MG63 (cell line): ENCODE data around the gene BRI3. TPM values are rescaled to one million over a fixed set of nuclear protein-coding genes. Genes with fewer than 3 reads are reported as not detected.

ENCODE experiments used
- DNase-seq: peaks from one replicate; pipeline ENCODE4 v3.0.0-alpha.2; 2020
- H3K27me3 ChIP-seq: fragments of 250-450 bp; sonication (Bioruptor Pico); 2 replicates; pipeline ENCODE4 v1.5.1; 2020; ENCODE audit warnings: mild to moderate bottlenecking, moderate library complexity
- H3K36me3 ChIP-seq: fragments of 250-450 bp; sonication (Bioruptor Pico); 2 replicates; pipeline ENCODE4 v1.5.1; 2020; ENCODE audit warnings: mild to moderate bottlenecking, moderate library complexity
- H3K4me3 ChIP-seq: fragments of 250-450 bp; sonication (Bioruptor Pico); 2 replicates; pipeline ENCODE4 v1.5.1; 2020; ENCODE audit warnings: mild to moderate bottlenecking, moderate library complexity
- H3K9me3 ChIP-seq: fragments of 250-450 bp; sonication (Bioruptor Pico); 2 replicates; pipeline ENCODE4 v1.5.1; 2020; ENCODE audit warnings: mild to moderate bottlenecking, moderate library complexity
- total RNA-seq: library from RNA; depleted of rRNA; stranded (reverse); fragments of >200 nt; shearing (Covaris generic); gene quantifications from 2 replicates; pipeline ENCODE4 v1.2.3, GENCODE V29; 2014; ENCODE audit warnings: low replicate concordance

The BRI3 gene
- total RNA-seq, 1 experiment from 2014 or later: 37.3 TPM

GRCh38 chr7:98249106-98249505 lies 32.4 kb upstream of the BRI3 start:
- Histone ChIP-seq H3K36me3 (no peaks in the 10 kb centered on the region), H3K4me3 (no peak overlapping the region), H3K9me3 (no peaks in the 10 kb centered on the region), H3K27me3 (no peaks in the 10 kb centered on the region)
- DNase-seq: no peak

- no peaks in the 10 kb centered on the region for H3K9me3 ChIP-seq
- no peaks in the 10 kb centered on the region for H3K36me3 ChIP-seq
- no peak for DNase-seq
- H3K27me3 ChIP-seq: no peaks in the 10 kb centered on the region
- H3K4me3 ChIP-seq: no peak overlapping the region
These were observed 30.7 kb upstream of the BRI3 start for GRCh38 chr7:98250789-98251188.

GRCh38 chr7:98251231-98251600 lies 30.3 kb upstream of the BRI3 start:
- Histone ChIP-seq H3K4me3 (peak overlapping the region; percentile 83), H3K36me3 (no peaks in the 10 kb centered on the region), H3K27me3 (no peaks in the 10 kb centered on the region), H3K9me3 (no peaks in the 10 kb centered on the region)
- DNase-seq: no peak

GRCh38 chr7:98251601-98252424 lies 29.7 kb upstream of the BRI3 start, which contains the start of gene TECPR1:
Gene TECPR1, minus strand, starts transcription at chr7:98252232. Its CDS starts 6,086 bp downstream, at chr7:98246146.
- Histone ChIP-seq H3K4me3 (peak within 1 kb of the TSS; percentile 83), H3K9me3 (no peaks in the 10 kb centered on the region), H3K36me3 (no peaks in the 10 kb centered on the region), H3K27me3 (no peaks in the 10 kb centered on the region)
- DNase-seq: peak; percentile 90

DNA sequence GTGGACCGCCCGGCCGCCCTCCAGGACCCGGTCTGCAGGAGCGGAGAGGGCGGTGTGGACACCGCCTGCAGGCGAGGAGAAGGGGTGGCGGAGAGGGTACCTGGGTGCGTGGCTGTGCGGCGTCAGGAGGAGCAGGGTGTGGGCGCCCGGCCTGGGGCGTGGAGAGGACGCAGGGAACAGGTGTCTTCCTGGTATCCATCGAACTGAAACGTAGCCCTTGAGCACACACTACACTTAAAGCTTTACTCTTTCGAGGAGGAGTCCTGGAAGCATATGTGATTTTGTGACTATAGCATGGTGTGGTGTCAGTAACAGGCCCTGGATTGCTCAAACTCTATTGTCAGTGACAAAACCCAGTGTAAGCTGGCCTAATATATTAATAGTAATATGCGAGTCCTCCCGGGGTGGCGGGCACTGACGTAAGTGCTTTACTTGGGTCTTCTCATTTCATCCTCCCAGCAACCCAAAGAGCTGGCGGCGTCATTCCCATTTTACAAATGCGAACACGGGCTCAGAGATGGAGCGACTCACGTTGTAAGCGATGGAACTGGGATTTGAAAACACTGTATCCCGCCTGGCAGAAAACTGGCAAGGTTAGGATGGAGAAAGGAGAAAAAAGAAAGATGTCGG lies 28.9 kb upstream of the BRI3 start:
- H3K36me3 ChIP-seq: no peaks in the 10 kb centered on the region
- H3K4me3 ChIP-seq: peak overlapping the region; percentile 83
- H3K27me3 ChIP-seq: no peaks in the 10 kb centered on the region
- no peak for DNase-seq
- H3K9me3 ChIP-seq: no peaks in the 10 kb centered on the region

DNA sequence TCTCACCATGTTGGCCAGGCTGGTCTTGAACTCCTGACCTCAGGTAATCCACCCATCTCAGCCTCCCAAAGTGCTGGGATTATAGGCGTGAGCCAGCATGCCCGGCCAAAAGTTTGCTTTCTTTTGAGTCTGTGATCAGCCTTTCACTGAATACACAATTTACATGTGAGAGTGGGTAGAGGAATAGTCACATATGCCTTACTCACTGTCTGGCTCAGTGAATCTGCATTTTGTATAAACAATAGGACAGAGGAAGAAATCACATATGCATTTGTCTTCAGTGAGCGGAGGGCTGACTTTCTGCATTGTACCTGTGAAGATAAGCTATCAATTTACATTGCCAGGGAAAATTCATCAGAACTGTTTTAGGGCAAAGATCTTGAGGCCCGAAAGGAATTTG lies 27.0 kb upstream of the BRI3 start:
- no peak for DNase-seq
- H3K9me3 ChIP-seq: no peaks in the 10 kb centered on the region

DNA sequence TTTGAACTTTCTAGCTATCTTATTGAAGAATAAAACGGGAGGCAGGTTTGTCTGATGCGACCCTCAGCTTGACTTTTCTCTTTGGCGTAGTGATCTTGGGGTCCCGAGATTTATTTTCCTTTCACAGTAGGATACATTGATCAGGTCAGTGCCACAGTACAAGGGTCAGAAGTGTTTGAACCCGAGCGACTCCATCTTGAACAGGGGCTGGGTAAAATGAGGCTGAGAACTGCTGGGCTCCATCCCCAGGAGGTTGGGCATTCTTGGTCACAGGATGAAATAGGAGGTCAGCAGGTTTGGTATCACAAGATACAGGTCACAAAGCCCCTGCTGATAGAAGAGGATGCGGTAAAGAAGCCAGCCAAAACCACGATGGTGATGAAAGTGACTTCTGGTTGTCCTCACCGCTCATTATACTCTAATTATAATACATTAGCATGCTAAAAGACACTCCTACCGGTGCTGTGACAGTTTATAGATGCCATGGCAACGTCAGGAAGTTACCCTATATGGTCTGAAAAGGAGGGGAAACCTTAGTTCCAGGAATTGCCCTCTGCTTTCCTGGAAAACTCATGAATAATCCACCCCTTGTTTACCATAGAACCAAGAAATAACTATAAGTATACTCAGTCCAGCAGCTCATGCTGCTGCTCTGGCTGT lies 26.4 kb upstream of the BRI3 start:
- no peak for DNase-seq
- Histone ChIP-seq H3K27me3 (no peaks in the 10 kb centered on the region), H3K9me3 (no peaks in the 10 kb centered on the region), H3K4me3 (no peak overlapping the region), H3K36me3 (no peaks in the 10 kb centered on the region)

More for the DNA sequence above, 27.0 kb upstream of the BRI3 start:
- no peaks in the 10 kb centered on the region for H3K27me3 ChIP-seq
- no peaks in the 10 kb centered on the region for H3K36me3 ChIP-seq
- H3K4me3 ChIP-seq: no peak overlapping the region

- DNase-seq: no peak
- no peaks in the 10 kb centered on the region for H3K36me3 ChIP-seq
- H3K9me3 ChIP-seq: no peaks in the 10 kb centered on the region
- no peaks in the 10 kb centered on the region for H3K27me3 ChIP-seq
- no peak overlapping the region for H3K4me3 ChIP-seq
These were observed 25.1 kb upstream of the BRI3 start for GRCh38 chr7:98256431-98256830.

- no peaks in the 10 kb centered on the region for H3K36me3 ChIP-seq
- no peak for DNase-seq
These were observed 23.8 kb upstream of the BRI3 start for GRCh38 chr7:98257701-98258100.

DNA sequence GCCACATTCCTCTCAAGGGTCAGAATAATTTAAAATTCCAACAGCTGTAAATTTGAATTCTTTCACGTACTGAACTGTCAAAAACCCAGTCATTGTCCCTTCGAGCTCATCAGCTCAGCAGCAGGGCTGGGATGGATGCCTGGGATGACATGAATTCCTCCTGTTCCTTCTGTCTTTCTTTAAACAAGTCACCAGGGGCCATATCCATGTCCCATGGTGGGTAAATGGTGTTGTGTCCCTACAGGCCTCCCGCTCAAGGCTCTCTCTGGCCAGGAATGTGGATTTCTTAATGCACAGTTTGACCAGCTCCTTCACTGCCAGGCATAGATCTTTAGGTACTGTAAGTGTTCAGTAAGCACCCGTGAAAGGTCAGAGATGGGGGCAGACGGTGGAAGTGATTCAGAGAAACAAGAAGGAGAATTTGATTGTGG lies 15.6 kb upstream of the BRI3 start:
- Histone ChIP-seq H3K9me3 (no peaks in the 10 kb centered on the region), H3K4me3 (no peak overlapping the region), H3K27me3 (no peaks in the 10 kb centered on the region), H3K36me3 (no peaks in the 10 kb centered on the region)
- DNase-seq: no peak

More at GRCh38 chr7:98257701-98258100, 23.8 kb upstream of the BRI3 start:
- Histone ChIP-seq H3K27me3 (no peaks in the 10 kb centered on the region), H3K4me3 (no peak overlapping the region), H3K9me3 (no peaks in the 10 kb centered on the region)

DNA sequence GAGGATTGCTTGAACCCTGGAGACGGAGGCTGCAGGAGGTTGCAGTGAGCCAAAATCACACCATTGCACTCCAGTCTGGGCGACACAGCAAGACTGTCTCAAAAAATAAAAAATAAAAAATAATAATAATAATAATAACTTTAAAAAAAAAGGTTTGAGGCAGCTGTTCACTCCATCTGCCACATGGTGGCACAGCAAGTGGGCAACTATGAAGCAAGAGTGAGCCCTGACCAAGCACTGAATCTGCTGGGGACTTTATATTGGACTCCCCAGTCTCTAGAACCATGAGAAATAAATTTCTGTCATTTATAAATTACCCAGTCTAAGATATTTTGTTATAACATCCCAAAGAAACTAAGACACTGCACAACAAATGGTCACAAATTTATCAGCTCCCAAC lies 14.6 kb upstream of the BRI3 start:
- Histone ChIP-seq H3K36me3 (no peaks in the 10 kb centered on the region), H3K9me3 (no peaks in the 10 kb centered on the region), H3K4me3 (no peak overlapping the region), H3K27me3 (no peaks in the 10 kb centered on the region)
- no peak for DNase-seq

GRCh38 chr7:98267303-98267702 lies 14.2 kb upstream of the BRI3 start:
- H3K9me3 ChIP-seq: no peaks in the 10 kb centered on the region
- H3K27me3 ChIP-seq: no peaks in the 10 kb centered on the region
- no peak overlapping the region for H3K4me3 ChIP-seq
- no peaks in the 10 kb centered on the region for H3K36me3 ChIP-seq
- no peak for DNase-seq

GRCh38 chr7:98276241-98276761 lies 5.2 kb upstream of the BRI3 start:
- Histone ChIP-seq H3K27me3 (no peaks in the 10 kb centered on the region), H3K36me3 (no peaks in the 10 kb centered on the region), H3K9me3 (no peaks in the 10 kb centered on the region), H3K4me3 (no peak overlapping the region)
- no peak for DNase-seq

DNA sequence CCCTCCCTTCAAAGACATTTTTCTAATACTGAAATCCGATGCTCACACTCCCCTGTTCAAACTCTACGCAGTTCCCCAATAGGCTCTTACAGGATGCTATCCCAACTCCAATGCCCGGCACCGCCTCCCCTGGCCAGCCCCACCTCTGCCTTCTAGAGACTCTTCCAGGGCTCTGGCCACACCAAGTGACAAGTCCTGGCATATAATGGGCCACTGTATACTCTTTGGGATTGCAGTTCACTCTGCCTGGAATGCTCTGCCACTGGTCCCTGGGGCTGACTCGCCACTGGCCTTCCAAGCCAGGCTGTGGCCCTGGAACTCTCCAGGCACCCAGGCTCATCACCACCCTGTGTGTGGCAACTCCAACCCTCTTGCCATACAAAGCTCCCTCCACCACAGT lies 3.1 kb upstream of the BRI3 start:
- DNase-seq: no peak

DNA sequence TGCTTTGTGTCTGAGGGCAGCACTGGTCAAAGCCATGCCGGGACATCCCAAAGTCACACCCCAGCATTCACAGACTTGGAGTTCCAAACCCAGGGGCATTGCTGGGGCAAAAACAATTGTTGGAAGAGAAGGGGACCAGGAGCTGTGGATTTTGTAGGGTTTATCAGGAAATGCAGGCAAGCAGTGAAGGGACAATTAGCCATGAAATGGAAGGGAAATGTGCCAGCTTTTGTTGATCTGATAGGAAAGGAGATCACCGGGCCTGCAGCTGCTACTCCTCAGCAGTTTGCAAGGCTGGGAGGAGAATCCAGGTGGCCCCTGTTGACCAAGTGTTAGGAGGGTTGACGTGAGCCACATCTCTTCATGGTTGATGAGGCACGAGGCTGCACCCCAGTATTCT lies 2.5 kb upstream of the BRI3 start:
- no peaks in the 10 kb centered on the region for H3K36me3 ChIP-seq
- no peaks in the 10 kb centered on the region for H3K27me3 ChIP-seq
- no peak for DNase-seq
- H3K9me3 ChIP-seq: no peaks in the 10 kb centered on the region
- no peak overlapping the region for H3K4me3 ChIP-seq

More for the DNA sequence above, 3.1 kb upstream of the BRI3 start:
- Histone ChIP-seq H3K36me3 (no peaks in the 10 kb centered on the region), H3K9me3 (no peaks in the 10 kb centered on the region), H3K4me3 (no peak overlapping the region), H3K27me3 (no peaks in the 10 kb centered on the region)

GRCh38 chr7:98280296-98280695 lies 1.2 kb upstream of the BRI3 start:
- Histone ChIP-seq H3K27me3 (no peaks in the 10 kb centered on the region), H3K36me3 (no peaks in the 10 kb centered on the region; the same call in 1 of the 2 replicates), H3K9me3 (no peaks in the 10 kb centered on the region), H3K4me3 (no peak overlapping the region)
- no peak for DNase-seq
